Measurements from ENCODE around the gene ATP10A.

DNA sequence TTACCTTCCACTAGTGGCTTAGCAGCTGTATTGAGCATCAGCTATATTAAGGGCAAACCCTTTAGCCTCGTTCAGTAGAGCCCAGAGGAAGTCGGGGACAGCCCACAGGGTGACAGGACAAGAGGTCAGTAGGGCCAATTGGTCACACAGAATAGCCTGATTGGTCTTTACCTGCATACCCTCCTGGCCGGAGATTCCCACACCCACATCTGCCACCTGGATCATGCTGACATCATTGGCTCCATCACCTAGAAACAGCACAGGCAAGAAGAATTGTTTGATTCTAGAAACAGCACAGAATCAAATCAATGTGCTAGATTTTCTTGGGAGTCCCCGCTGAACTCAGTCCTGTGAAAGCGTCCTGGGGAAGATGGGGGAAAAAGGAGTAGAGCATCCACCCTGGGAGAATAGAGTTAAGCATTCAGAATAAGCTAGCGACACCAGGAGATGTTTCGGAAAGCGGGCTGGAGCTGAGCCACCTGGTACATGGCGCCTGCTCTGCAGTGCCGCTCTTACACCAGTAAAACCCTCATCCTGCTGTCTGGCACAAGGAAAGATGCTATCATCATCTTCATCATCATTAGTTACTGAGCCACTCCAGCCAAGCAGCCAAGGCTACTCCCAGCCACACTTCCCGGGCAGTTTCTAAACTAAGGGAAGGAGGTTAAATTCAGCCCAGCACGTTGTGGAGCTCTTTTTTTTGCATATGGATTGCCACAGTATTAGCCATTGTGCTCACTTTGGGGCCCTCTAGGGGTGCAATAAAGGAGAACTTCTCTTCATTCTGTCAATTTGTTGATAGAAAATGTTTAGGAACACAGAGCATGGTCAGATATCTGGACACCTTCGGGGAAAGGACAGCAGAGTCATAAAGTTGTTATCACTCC, 171.3 kb downstream of the ATP10A start:
- TF ChIP-seq CTCF (IDR thresholded peaks at IDR 0.05) (no peak), EP300 (IDR thresholded peaks at IDR 0.05; ENCODE audit: low read depth) (no peak), POLR2AphosphoS5 (IDR thresholded peaks at IDR 0.05) (no peak), POLR2A (IDR thresholded peaks at IDR 0.05) (no peak)
